HG02885 (cell line): ENCODE data around the gene NR2C2.

Experiments used
- ATAC-seq: cut with Tn5 transposase; IDR thresholded peaks from one replicate; pipeline ENCODE4 v1.9.1; 2021; ENCODE audit warnings: mild to moderate bottlenecking; ENCODE audit not compliant: unreplicated experiment, poor library complexity

The NR2C2 gene

DNA sequence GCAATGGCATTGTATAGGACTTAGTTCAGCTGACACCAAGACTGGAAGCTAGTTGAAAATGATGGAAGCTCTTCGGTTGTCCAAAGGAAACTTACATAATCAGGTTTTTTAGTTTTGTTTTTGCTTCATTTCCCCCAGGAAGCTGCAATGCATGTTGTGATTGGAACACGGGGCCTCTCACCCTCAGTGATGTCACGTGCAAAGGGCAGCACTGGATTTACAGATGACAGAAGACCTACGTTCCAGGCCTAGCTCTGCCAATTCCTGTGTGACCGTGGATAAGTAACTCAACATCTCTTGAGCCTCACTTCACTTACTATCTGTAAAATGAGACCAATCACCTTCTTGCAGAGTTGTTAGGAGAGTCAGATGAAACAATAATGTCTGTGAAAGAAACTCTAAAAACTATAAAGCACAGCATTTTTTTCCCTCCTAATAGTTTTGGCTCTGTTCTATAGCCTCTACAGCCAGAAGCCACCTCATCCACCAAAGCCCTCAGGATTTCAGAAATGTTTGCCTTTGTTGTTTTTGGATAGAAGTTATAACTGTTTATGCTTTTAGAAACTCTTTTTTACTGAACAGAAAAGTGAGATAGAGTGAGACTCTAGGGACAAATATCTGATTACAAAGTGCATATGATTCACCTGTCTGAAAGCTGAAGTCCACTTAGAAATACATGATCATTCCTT is 146.9 kb downstream of the NR2C2 start:
- no peak for ATAC-seq

DNA sequence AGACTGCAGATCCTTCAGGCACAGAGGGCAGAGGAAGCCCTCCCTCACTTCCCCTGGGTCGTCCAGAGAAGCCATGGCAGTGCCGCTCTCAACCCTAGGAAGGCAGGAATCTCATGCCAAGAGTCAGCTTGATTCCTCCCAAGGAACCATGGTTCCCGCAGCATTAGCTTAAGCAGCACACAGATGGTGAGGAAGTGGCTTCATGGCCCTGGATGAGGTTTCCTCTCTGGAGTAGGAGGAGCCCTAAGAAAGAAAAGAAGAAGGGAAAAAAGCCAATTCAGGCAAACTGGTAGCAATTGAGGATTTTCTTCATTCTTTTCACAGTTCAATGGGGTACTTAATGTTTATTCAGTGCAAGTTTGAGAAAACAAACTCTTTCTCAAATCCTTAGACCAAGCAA is 148.7 kb downstream of the NR2C2 start:
- no peak for ATAC-seq

DNA sequence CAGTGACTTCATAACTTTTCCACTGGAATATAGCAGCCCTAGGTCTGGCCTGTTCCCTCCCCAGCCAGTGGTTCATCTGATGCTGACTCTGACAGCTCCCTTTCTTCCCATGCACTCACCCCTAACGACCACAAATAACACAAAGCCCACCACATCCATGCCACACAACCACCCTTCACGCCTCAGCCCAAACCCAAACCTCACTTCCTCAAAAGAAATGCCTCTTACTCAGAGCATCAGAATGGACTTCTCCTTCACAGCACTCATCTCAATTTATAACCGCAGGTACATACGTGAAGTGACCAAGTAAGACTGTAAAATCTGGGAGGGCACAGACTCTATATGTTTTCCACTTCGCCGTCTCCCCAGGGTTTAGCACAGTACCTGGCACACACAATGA is 150.5 kb downstream of the NR2C2 start:
- no peak for ATAC-seq
